HepG2 (cell line): ENCODE results near the gene PP2D1. TPM values are rescaled to one million over a fixed set of nuclear protein-coding genes. Genes with fewer than 3 reads are reported as not detected.

Source experiments
- CREM ChIP-seq, 2 experiments: sonication (generic) in 1 of 2; formaldehyde crosslinking in 1 of 2; IDR thresholded peaks; 2 replicates each; pipeline versions ENCODE4 v1.4.0 to v1.6.1; 2016 to 2020; ENCODE audit warnings: antibody characterized with exemption in 1 of 2, mild to moderate bottlenecking in 1 of 2, missing genetic modification reagents in 1 of 2
- ERF ChIP-seq: IDR thresholded peaks from 2 replicates; pipeline ENCODE4 v1.6.1; 2018; ENCODE audit warnings: missing biosample characterization, missing genetic modification reagents
- EZH2 ChIP-seq: conservative IDR thresholded peaks from 2 replicates; pipeline ENCODE4 v1.6.1; 2012; ENCODE audit warnings: mild to moderate bottlenecking, low read depth, low read length, moderate library complexity
- FOXK1 ChIP-seq: sonication (generic); formaldehyde crosslinking; IDR thresholded peaks from 2 replicates; pipeline ENCODE4 v1.4.0; 2020; ENCODE audit warnings: low read depth, missing genetic modification reagents, borderline replicate concordance
- GABPB1 ChIP-seq: IDR thresholded peaks from 2 replicates; pipeline ENCODE4 v1.6.1; 2016; ENCODE audit warnings: mild to moderate bottlenecking, missing genetic modification reagents, moderate library complexity, missing compliant biosample characterization
- GRHL1 ChIP-seq: sonication (generic); formaldehyde crosslinking; conservative IDR thresholded peaks from 2 replicates; pipeline ENCODE4 v1.8.0; 2022; ENCODE audit warnings: missing genetic modification reagents
- KLF9 ChIP-seq: IDR thresholded peaks from 2 replicates; pipeline ENCODE4 v1.6.1; 2016; ENCODE audit warnings: low read depth
- KMT2B ChIP-seq: IDR thresholded peaks from 2 replicates; pipeline ENCODE4 v1.6.1; 2016; ENCODE audit warnings: missing genetic modification reagents, missing compliant biosample characterization
- MED13 ChIP-seq: sonication (generic); formaldehyde crosslinking; IDR thresholded peaks from 2 replicates; pipeline ENCODE4 v1.5.0; 2020; ENCODE audit warnings: missing genetic modification reagents
- NFATC3 ChIP-seq: sonication (generic); formaldehyde crosslinking; IDR thresholded peaks from 2 replicates; pipeline ENCODE4 v1.5.1; 2020; ENCODE audit warnings: mild to moderate bottlenecking, missing genetic modification reagents
- NPAS2 ChIP-seq: sonication (generic); formaldehyde crosslinking; IDR thresholded peaks from 2 replicates; pipeline ENCODE4 v1.8.0; 2022; ENCODE audit warnings: mild to moderate bottlenecking, missing genetic modification reagents, borderline replicate concordance
- POLR2A ChIP-seq, 2 experiments: IDR thresholded peaks; 2 replicates each; pipeline ENCODE4 v1.6.1; 2011; ENCODE audit warnings: low read depth in 2 of 2, low read length in 2 of 2, mild to moderate bottlenecking in 1 of 2, moderate library complexity in 1 of 2; ENCODE audit not compliant: insufficient read depth in 1 of 2
- RFX5 ChIP-seq: IDR thresholded peaks from 2 replicates; pipeline ENCODE4 v1.6.1; 2011; ENCODE audit warnings: low read depth, low read length, improper control_type of control experiment
- SALL2 ChIP-seq: sonication (generic); formaldehyde crosslinking; IDR thresholded peaks from 2 replicates; pipeline ENCODE4 v1.8.1; 2023; ENCODE audit warnings: mild to moderate bottlenecking, missing genetic modification reagents, inconsistent platforms
- TEAD3 ChIP-seq: optimal IDR thresholded peaks from 2 replicates; pipeline ENCODE3; 2016; ENCODE audit warnings: borderline replicate concordance
- ZBTB2 ChIP-seq: sonication (generic); formaldehyde crosslinking; IDR thresholded peaks from 2 replicates; pipeline ENCODE4 v1.8.0; 2022; ENCODE audit warnings: low read depth, missing genetic modification reagents
- ZFY ChIP-seq: sonication (generic); formaldehyde crosslinking; IDR thresholded peaks from 2 replicates; pipeline ENCODE4 v1.4.0; 2020; ENCODE audit warnings: missing genetic modification reagents
- ZHX1 ChIP-seq: sonication (generic); formaldehyde crosslinking; IDR thresholded peaks from 2 replicates; pipeline ENCODE4 v1.8.1; 2022; ENCODE audit warnings: low read depth, mild to moderate bottlenecking, missing genetic modification reagents
- ZNF136 ChIP-seq: sonication (generic); formaldehyde crosslinking; IDR thresholded peaks from 2 replicates; pipeline ENCODE4 v1.8.1; 2022; ENCODE audit warnings: low read depth, mild to moderate bottlenecking, moderate library complexity, missing genetic modification reagents
- ZNF549 ChIP-seq: sonication (generic); formaldehyde crosslinking; IDR thresholded peaks from 2 replicates; pipeline ENCODE4 v1.5.0; 2020; ENCODE audit warnings: missing genetic modification reagents
- ZNF746 ChIP-seq: sonication (generic); formaldehyde crosslinking; IDR thresholded peaks from 2 replicates; pipeline ENCODE4 v1.8.0; 2022; ENCODE audit warnings: mild to moderate bottlenecking, missing genetic modification reagents
- ZSCAN31 ChIP-seq: sonication (generic); formaldehyde crosslinking; IDR thresholded peaks from 2 replicates; pipeline ENCODE4 v1.5.0; 2020; ENCODE audit warnings: low read depth, mild to moderate bottlenecking, missing genetic modification reagents
- ZSCAN9 ChIP-seq: IDR thresholded peaks from 2 replicates; pipeline ENCODE4 v1.6.1; 2016; ENCODE audit warnings: borderline replicate concordance
- polyA plus RNA-seq, 8 experiments: library from polyadenylated mRNA; depleted of rRNA in 3 of 8; stranded (reverse) in 7 of 8; unstranded in 1 of 8; fragments of >200 nt; fragmentation: Illumina TruSeq in 4 of 8; extraction: Trizol in 4 of 8; gene quantifications; 2 replicates each; pipeline versions ENCODE4 v1.2.1 to v1.2.3, GENCODE V29; 2011 to 2016; ENCODE audit warnings: low read depth in 4 of 8, missing spikeins in 1 of 8, mixed read lengths in 1 of 8; ENCODE audit not compliant: insufficient read depth in 1 of 8
- total RNA-seq, 5 experiments: library from RNA; depleted of rRNA; stranded (reverse); fragments of >200 nt; fragmentation: Illumina TruSeq; extraction: Trizol; gene quantifications; 2 replicates each; pipeline ENCODE4 v1.2.3, GENCODE V29; 2016; ENCODE audit warnings: low read depth in 1 of 5
- TF ChIP-seq, protein P1 (sequence below): sonication (generic); formaldehyde crosslinking; IDR thresholded peaks from 2 replicates; pipeline ENCODE4 v1.8.0; 2022; ENCODE audit warnings: mild to moderate bottlenecking, missing genetic modification reagents, moderate library complexity

The PP2D1 gene
- total and polyA plus RNA-seq, 2 of the 13 experiments (the other 11 are each of a cell fraction or from before 2014, with no cell fraction given) = not detected

GRCh38 chr3:20039765-20040547, 27.9 kb upstream of the PP2D1 start, which contains the start of gene KAT2B (continued):
- no peak for TF ChIP-seq NPAS2
- TF ChIP-seq TEAD3 (CRISPR knock-in tag) = no peak
- TF ChIP-seq POLR2A (IDR thresholded peaks at IDR 0.05; ENCODE audit: insufficient read depth in 1 of 2, low read depth in 2 of 2, low read length in 2 of 2) = no peak
- TF ChIP-seq EZH2 = no peak
- TF ChIP-seq SALL2 (CRISPR knock-in tag) = peak; percentile 36; the same call in 1 of the 2 replicates
- TF ChIP-seq ZSCAN9 (CRISPR knock-in tag) = no peak
- TF ChIP-seq GABPB1 = peak; percentile 67; the same call in 1 of the 2 replicates
- no peak for TF ChIP-seq KLF9 (CRISPR knock-in tag)
- no peak for TF ChIP-seq ERF (CRISPR knock-in tag)
- TF ChIP-seq GRHL1 (CRISPR knock-in tag) = no peak
- no peak for TF ChIP-seq FOXK1 (CRISPR knock-in tag)
- TF ChIP-seq CREM (IDR thresholded peaks at IDR 0.05) = no peak
- no peak for TF ChIP-seq CREM (CRISPR knock-in tag; IDR thresholded peaks at IDR 0.05)
- no peak for TF ChIP-seq MED13 (CRISPR knock-in tag)
- TF ChIP-seq ZBTB2 (CRISPR knock-in tag) = no peak
- TF ChIP-seq KMT2B (CRISPR knock-in tag) = peak; percentile 73
- no peak for TF ChIP-seq ZHX1 (CRISPR knock-in tag)
- no peak for TF ChIP-seq ZSCAN31
- TF ChIP-seq ZNF746 (CRISPR knock-in tag) = 0 out of 2 replicates have a peak, but pooled peaks have one; percentile 39
- TF ChIP-seq ZNF549 (CRISPR knock-in tag) = no peak
- no peak for TF ChIP-seq ZNF136 (CRISPR knock-in tag)
- TF ChIP-seq ZFY (CRISPR knock-in tag) = no peak
- TF ChIP-seq NFATC3 (CRISPR knock-in tag) = no peak
- no peak for TF ChIP-seq RFX5
- TF ChIP-seq, protein P1, sequence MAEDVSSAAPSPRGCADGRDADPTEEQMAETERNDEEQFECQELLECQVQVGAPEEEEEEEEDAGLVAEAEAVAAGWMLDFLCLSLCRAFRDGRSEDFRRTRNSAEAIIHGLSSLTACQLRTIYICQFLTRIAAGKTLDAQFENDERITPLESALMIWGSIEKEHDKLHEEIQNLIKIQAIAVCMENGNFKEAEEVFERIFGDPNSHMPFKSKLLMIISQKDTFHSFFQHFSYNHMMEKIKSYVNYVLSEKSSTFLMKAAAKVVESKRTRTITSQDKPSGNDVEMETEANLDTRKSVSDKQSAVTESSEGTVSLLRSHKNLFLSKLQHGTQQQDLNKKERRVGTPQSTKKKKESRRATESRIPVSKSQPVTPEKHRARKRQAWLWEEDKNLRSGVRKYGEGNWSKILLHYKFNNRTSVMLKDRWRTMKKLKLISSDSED (CRISPR knock-in tag) = no peak
